Transverse colon (tissue), 4 donors: Measurements from ENCODE around the gene MAL. TPM values are rescaled to one million over a fixed set of nuclear protein-coding genes. Genes with fewer than 3 reads are reported as not detected.
A peak's percentile ranks its signal among the peaks of the same experiment; 100 is the strongest.

Source experiments
- DNase-seq: peaks from one replicate; pipeline ENCODE4 v3.0.0-alpha.2; 2019
- H3K27ac ChIP-seq, 4 donors: fragments of 200-600 bp; sonication (generic); 2 replicates each; pipeline ENCODE4 v1.5.1; 2016 to 2018; ENCODE audit warnings: inconsistent platforms in 4 of 4
- H3K27me3 ChIP-seq: fragments of 200-600 bp; sonication (generic); 2 replicates; pipeline ENCODE4 v1.5.1; 2017; ENCODE audit warnings: inconsistent platforms
- H3K36me3 ChIP-seq, 4 donors: fragments of 200-600 bp; sonication (generic); 2 replicates each; pipeline ENCODE4 v1.5.1; 2017 to 2019; ENCODE audit warnings: inconsistent platforms in 4 of 4
- H3K4me1 ChIP-seq, 4 donors: fragments of 200-600 bp; sonication (generic); 2 replicates each; pipeline ENCODE4 v1.5.1; 2017 to 2020; ENCODE audit warnings: inconsistent platforms in 4 of 4
- H3K4me3 ChIP-seq, 4 donors: fragments of 200-600 bp; sonication (generic); 1 replicate in 1 of 4; 2 replicates in 3 of 4; pipeline versions ENCODE4 v1.5.1 to v1.6.1; 2017 to 2019; ENCODE audit warnings: inconsistent platforms in 4 of 4
- H3K9me3 ChIP-seq, 2 donors: fragments of 200-600 bp; sonication (generic); 2 replicates each; pipeline ENCODE4 v1.5.1; 2017 to 2019; ENCODE audit warnings: inconsistent platforms in 2 of 2
- CTCF ChIP-seq, 5 experiments: fragments of 200-600 bp in 3 of 5; fragments of 450-650 bp in 2 of 5; sonication (generic) in 3 of 5; IDR thresholded peaks; 1 replicate in 2 of 5; 2 replicates in 3 of 5; pipeline ENCODE4 v1.5.1; 2016 to 2017; ENCODE audit warnings: antibody characterized with exemption in 5 of 5, inconsistent platforms in 3 of 5, mild to moderate bottlenecking in 2 of 5, moderate library complexity in 1 of 5
- EP300 ChIP-seq: sonication (generic); formaldehyde crosslinking; IDR thresholded peaks from one replicate; pipeline ENCODE4 v1.6.1; 2017; ENCODE audit warnings: antibody characterized with exemption, low read depth
- POLR2A ChIP-seq: fragments of 450-650 bp; IDR thresholded peaks from one replicate; pipeline ENCODE4 v1.6.1; 2016; ENCODE audit warnings: antibody characterized with exemption, mild to moderate bottlenecking, moderate library complexity
- POLR2AphosphoS5 ChIP-seq, 3 donors: sonication (generic); formaldehyde crosslinking; IDR thresholded peaks; one replicate each; pipeline ENCODE4 v1.6.1; 2016; ENCODE audit warnings: antibody characterized with exemption in 3 of 3
- WGBS, 2 donors: methylation state at CpG; one replicate each; pipeline ENCODE4 v1.1.5; 2018; ENCODE audit warnings: low coverage in 1 of 2; 5-methylcytosine and 5-hydroxymethylcytosine counted together
- in situ Hi-C, 4 donors: fragments of 200-750 bp; cut with MboI; loops; one replicate each; pipeline versions ENCODE4 v1.15.0 to v1.15.1; 2017; ENCODE audit warnings: low sequenced_read_pairs in 3 of 4, low pct_ligation_motif_present in 1 of 4, low pct_unique_long_range_greater_than_20kb in 1 of 4
- intact Hi-C: fragments of 100-400 bp; cut with DNase I; formaldehyde crosslinking; loops from one replicate; pipeline ENCODE4 v1.15.1; 2023; ENCODE audit warnings: low total_unique reads
- total RNA-seq, 4 donors: library from RNA; depleted of rRNA; stranded (reverse); fragments of >200 nt; gene quantifications; one replicate each; pipeline ENCODE4 v1.1.0, GENCODE V29; 2016

Gene MAL
- total RNA-seq, 4 donors from 2014 or later, result 3.7 to 14.3 (median 5.1) TPM

DNA sequence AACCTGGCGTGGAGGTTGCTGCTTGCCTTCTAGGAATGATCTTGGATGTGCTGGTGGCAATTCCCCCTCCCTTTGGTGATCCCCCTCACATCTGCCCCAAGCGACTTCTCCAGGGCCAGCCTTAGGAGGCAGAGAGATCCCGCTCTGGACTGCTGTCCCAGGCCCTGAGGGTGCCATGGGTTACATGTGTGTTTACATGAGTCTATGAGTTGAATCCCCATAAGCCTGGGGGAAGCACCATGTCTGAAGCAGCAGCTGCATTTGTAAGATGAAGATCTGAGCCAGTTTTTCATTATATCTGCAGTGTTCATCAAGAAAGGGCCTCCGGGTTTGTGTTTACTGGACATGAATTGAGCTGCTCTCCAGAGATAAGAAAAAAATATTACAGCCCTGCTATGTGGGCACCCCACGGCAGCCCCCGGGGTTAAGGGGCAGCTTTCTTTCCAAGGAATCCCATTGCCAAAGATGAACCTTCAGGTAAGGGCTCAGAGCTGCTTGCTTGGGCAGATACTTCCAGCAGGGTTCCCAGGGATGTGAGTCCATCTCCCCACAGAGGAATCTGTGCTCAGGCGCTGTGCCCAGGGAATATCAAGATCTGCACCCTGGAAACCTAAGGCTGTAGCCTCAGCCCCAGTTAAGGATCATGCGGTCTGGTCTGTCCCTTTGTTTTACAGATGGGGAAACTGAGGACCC, 50.1 kb downstream of the MAL start:
- Histone ChIP-seq H3K4me3 (no peak overlapping the region), H3K4me1 (peaks cover 0 to 9% (median 7%) of the 10 kb centered on the region in 4 donors), H3K36me3 (no peaks in the 10 kb centered on the region), H3K9me3 (no peaks in the 10 kb centered on the region), H3K27ac (no peak overlapping the region), H3K27me3 (peaks cover 64% of the 10 kb centered on the region)
- WGBS, 2 donors, result 82% methylated on average over 8 of the region's 8 CpGs; no CpG with 5 or more reads in 1 of the 2 donors
- in situ Hi-C loops, result no loop called here
- no peak for DNase-seq
- TF ChIP-seq POLR2AphosphoS5 (IDR thresholded peaks at IDR 0.05) (no peak), EP300 (no peak), CTCF (IDR thresholded peaks at IDR 0.05) (no peak), POLR2A (no peak)
- intact Hi-C loops, result no loop called here

GRCh38 chr2:95076705-95077529, 51.4 kb downstream of the MAL start:
- in situ Hi-C loops, result no loop called here
- peak overlapping the region; percentile 3 to 51 (median 38) for H3K4me3 ChIP-seq
- H3K4me1 ChIP-seq, result peaks cover 0 to 9% (median 7%) of the 10 kb centered on the region in 4 donors
- H3K27ac ChIP-seq, result no peak overlapping the region
- WGBS, 2 donors, result 0 to 7% methylated on average over 1 to 34 of the region's 44 CpGs
- peak; percentile 87 for DNase-seq
- H3K27me3 ChIP-seq, result peaks cover 64% of the 10 kb centered on the region
- intact Hi-C loops, result no loop called here
- H3K9me3 ChIP-seq, result no peaks in the 10 kb centered on the region
- H3K36me3 ChIP-seq, result no peaks in the 10 kb centered on the region
- TF ChIP-seq CTCF (IDR thresholded peaks at IDR 0.05), result peak; percentile 77 to 84 (median 82)
- no peak for TF ChIP-seq POLR2AphosphoS5 (IDR thresholded peaks at IDR 0.05)

GRCh38 chr2:95077530-95077825, 52.0 kb downstream of the MAL start:
- intact Hi-C loops, result no loop called here
- in situ Hi-C loops, result no loop called here
- TF ChIP-seq POLR2AphosphoS5 (IDR thresholded peaks at IDR 0.05), result no peak
- no peak for TF ChIP-seq EP300
- TF ChIP-seq CTCF (IDR thresholded peaks at IDR 0.05), result no peak
- TF ChIP-seq POLR2A, result no peak

GRCh38 chr2:95077861-95078603, 52.5 kb downstream of the MAL start:
- Histone ChIP-seq H3K9me3 (no peaks in the 10 kb centered on the region), H3K27ac (no peak overlapping the region), H3K36me3 (no peaks in the 10 kb centered on the region), H3K4me1 (peaks cover 0 to 9% (median 7%) of the 10 kb centered on the region in 4 donors), H3K4me3 (no peak overlapping the region), H3K27me3 (peaks cover 56% of the 10 kb centered on the region)
- intact Hi-C loops (no loop called here), in situ Hi-C loops (no loop called here)
- 84% methylated on average over 10 of the region's 10 CpGs; no CpG with 5 or more reads in 1 of the 2 donors for WGBS, 2 donors
- no peak for DNase-seq
- no peak for TF ChIP-seq CTCF (IDR thresholded peaks at IDR 0.05)
- TF ChIP-seq POLR2AphosphoS5 (IDR thresholded peaks at IDR 0.05), result no peak
- no peak for TF ChIP-seq POLR2A
- TF ChIP-seq EP300, result no peak

More at GRCh38 chr2:95077530-95077825, 52.0 kb downstream of the MAL start:
- Histone ChIP-seq H3K36me3 (no peaks in the 10 kb centered on the region), H3K4me1 (peaks cover 0 to 9% (median 7%) of the 10 kb centered on the region in 4 donors), H3K27me3 (peaks cover 59% of the 10 kb centered on the region), H3K27ac (no peak overlapping the region), H3K9me3 (no peaks in the 10 kb centered on the region), H3K4me3 (no peak overlapping the region)
- WGBS, 2 donors, result 30 to 37% methylated on average over 2 to 3 of the region's 3 CpGs
- DNase-seq, result no peak
